ENCODE results near the gene ARHGAP8.
A peak's percentile ranks its signal among the peaks of the same experiment; 100 is the strongest.

Gene ARHGAP8

GRCh38 chr22:44734278-44734677, 18.1 kb upstream of the ARHGAP8 start:
- no peak for TF ChIP-seq CTCF (IDR thresholded peaks at IDR 0.05; ENCODE audit: insufficient read depth, low read depth, low read length, missing control alignments)
- no peak for DNase-seq (ENCODE audit: low read depth)
- no peak overlapping the region for H3K4me3 ChIP-seq (ENCODE audit: low read length)

- H3K4me3 ChIP-seq (ENCODE audit: low read length): no peak overlapping the region
- no peak for DNase-seq (ENCODE audit: low read depth)
- no peak for TF ChIP-seq CTCF (IDR thresholded peaks at IDR 0.05; ENCODE audit: insufficient read depth, low read depth, low read length, missing control alignments)
Observed at GRCh38 chr22:44734801-44735517, 17.4 kb upstream of the ARHGAP8 start.

GRCh38 chr22:44735518-44736428, 16.6 kb upstream of the ARHGAP8 start:
- peak; percentile 87 for TF ChIP-seq CTCF (IDR thresholded peaks at IDR 0.05; ENCODE audit: insufficient read depth, low read depth, low read length, missing control alignments)
- H3K4me3 ChIP-seq (ENCODE audit: low read length): no peak overlapping the region
- DNase-seq (ENCODE audit: low read depth): peak; percentile 59

GRCh38 chr22:44736581-44737405, 15.6 kb upstream of the ARHGAP8 start:
- no peak overlapping the region for H3K4me3 ChIP-seq (ENCODE audit: low read length)
- DNase-seq (ENCODE audit: low read depth): no peak
- no peak for TF ChIP-seq CTCF (IDR thresholded peaks at IDR 0.05; ENCODE audit: insufficient read depth, low read depth, low read length, missing control alignments)

GRCh38 chr22:44737406-44738346, 14.7 kb upstream of the ARHGAP8 start:
- no peak overlapping the region for H3K4me3 ChIP-seq (ENCODE audit: low read length)
- no peak for DNase-seq (ENCODE audit: low read depth)
- TF ChIP-seq CTCF (IDR thresholded peaks at IDR 0.05; ENCODE audit: insufficient read depth, low read depth, low read length, missing control alignments): no peak

- peak; percentile 72 for DNase-seq (ENCODE audit: low read depth)
- TF ChIP-seq CTCF (IDR thresholded peaks at IDR 0.05; ENCODE audit: insufficient read depth, low read depth, low read length, missing control alignments): no peak
- no peak overlapping the region for H3K4me3 ChIP-seq (ENCODE audit: low read length)
Observed at GRCh38 chr22:44738347-44738715, 14.0 kb upstream of the ARHGAP8 start.
